ENCODE measurements around the gene C2orf72. TPM values are rescaled to one million over a fixed set of nuclear protein-coding genes. Genes with fewer than 3 reads are reported as not detected.

The C2orf72 gene
- total and polyA plus RNA-seq, 3 donors from 2014 or later = 2.7 to 6.9 (median 5.3) TPM

DNA sequence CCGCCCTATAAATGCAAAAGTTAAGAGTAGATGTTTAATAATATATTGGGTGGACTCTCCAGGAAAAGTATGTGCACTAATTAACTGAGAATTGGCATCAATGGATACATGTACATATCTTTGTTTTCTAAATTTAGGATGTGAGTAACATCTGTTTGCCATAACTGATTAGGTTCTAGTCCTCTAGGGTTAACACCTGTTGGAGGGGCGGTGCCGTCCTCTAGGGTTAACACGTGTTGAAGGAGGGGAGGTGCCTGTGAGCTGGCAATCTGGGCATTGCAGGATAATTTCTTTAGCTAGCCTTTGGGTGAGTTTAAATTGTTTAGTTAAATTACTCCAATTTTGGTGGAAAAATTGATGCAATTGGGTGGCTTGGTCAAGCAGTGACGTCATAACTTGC, 56.6 kb downstream of the C2orf72 start:
- Histone ChIP-seq H3K27me3 (no peaks in the 10 kb centered on the region), H3K36me3 (ENCODE audit: low read depth, missing control alignments) (no peaks in the 10 kb centered on the region), H3K4me1 (no peaks in the 10 kb centered on the region), H3K4me3 (no peak overlapping the region), H3K9me3 (no peaks in the 10 kb centered on the region), H3K27ac (no peak overlapping the region)
- TF ChIP-seq POLR2A (IDR thresholded peaks at IDR 0.05) = no peak
- TF ChIP-seq, protein P1, sequence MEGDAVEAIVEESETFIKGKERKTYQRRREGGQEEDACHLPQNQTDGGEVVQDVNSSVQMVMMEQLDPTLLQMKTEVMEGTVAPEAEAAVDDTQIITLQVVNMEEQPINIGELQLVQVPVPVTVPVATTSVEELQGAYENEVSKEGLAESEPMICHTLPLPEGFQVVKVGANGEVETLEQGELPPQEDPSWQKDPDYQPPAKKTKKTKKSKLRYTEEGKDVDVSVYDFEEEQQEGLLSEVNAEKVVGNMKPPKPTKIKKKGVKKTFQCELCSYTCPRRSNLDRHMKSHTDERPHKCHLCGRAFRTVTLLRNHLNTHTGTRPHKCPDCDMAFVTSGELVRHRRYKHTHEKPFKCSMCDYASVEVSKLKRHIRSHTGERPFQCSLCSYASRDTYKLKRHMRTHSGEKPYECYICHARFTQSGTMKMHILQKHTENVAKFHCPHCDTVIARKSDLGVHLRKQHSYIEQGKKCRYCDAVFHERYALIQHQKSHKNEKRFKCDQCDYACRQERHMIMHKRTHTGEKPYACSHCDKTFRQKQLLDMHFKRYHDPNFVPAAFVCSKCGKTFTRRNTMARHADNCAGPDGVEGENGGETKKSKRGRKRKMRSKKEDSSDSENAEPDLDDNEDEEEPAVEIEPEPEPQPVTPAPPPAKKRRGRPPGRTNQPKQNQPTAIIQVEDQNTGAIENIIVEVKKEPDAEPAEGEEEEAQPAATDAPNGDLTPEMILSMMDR (IDR thresholded peaks at IDR 0.05) = no peak
- DNase-seq = no peak
- 94 to 98% methylated on average over 5 of the region's 5 CpGs for WGBS, 2 donors
- intact Hi-C loops (cut with DNase I; ENCODE audit: low total_unique reads) = no loop called here

- intact Hi-C loops (cut with DNase I; ENCODE audit: low total_unique reads) = no loop called here
- H3K4me3 ChIP-seq = no peak overlapping the region
- TF ChIP-seq POLR2A (IDR thresholded peaks at IDR 0.05) = no peak
- TF ChIP-seq, protein P1 (IDR thresholded peaks at IDR 0.05) = no peak
- no peaks in the 10 kb centered on the region for H3K9me3 ChIP-seq
- no peak overlapping the region for H3K27ac ChIP-seq
- no peaks in the 10 kb centered on the region for H3K36me3 ChIP-seq (ENCODE audit: low read depth, missing control alignments)
- no peaks in the 10 kb centered on the region for H3K27me3 ChIP-seq
- no peak for DNase-seq
- no peaks in the 10 kb centered on the region for H3K4me1 ChIP-seq
- 91 to 93% methylated on average over 4 of the region's 4 CpGs for WGBS, 2 donors
Measured at GRCh38 chr2:231094736-231095346, 57.5 kb downstream of the C2orf72 start.

Other genes starting within 250 kb of the C2orf72 start
- 10 to 100 TPM; 53.7 to 95.7 TPM for gene ITM2C, start 172.6 kb upstream of the C2orf72 start, total RNA-seq
- 57.8 TPM for gene ITM2C, start 172.6 kb upstream of the C2orf72 start, polyA plus RNA-seq (ENCODE audit: insufficient read depth, low read depth, low replicate concordance)
- 10 to 100 TPM; 10.9 to 14.7 TPM for gene GPR55, start 112.3 kb upstream of the C2orf72 start, total RNA-seq
- gene GPR55, start 112.3 kb upstream of the C2orf72 start, polyA plus RNA-seq (ENCODE audit: insufficient read depth, low read depth, low replicate concordance) = 12.3 TPM
- 100 to 1,000 TPM in 1 of 2 donors, 10 to 100 TPM in 1; 18.6 to 127 TPM for gene SPATA3, start 41.4 kb upstream of the C2orf72 start, total RNA-seq
- 211 TPM for gene SPATA3, start 41.4 kb upstream of the C2orf72 start, polyA plus RNA-seq (ENCODE audit: insufficient read depth, low read depth, low replicate concordance)
- gene PSMD1, start 19.3 kb downstream of the C2orf72 start, total RNA-seq = 10 to 100 TPM; 60.8 to 66.8 TPM
- gene PSMD1, start 19.3 kb downstream of the C2orf72 start, polyA plus RNA-seq (ENCODE audit: insufficient read depth, low read depth, low replicate concordance) = 69.6 TPM
- gene HTR2B, start 87.5 kb downstream of the C2orf72 start, total RNA-seq = under 1 TPM; 0.16 to 0.37 TPM
- 0.71 TPM for gene HTR2B, start 87.5 kb downstream of the C2orf72 start, polyA plus RNA-seq (ENCODE audit: insufficient read depth, low read depth, low replicate concordance)
- 10 to 100 TPM; 47.5 to 49.7 TPM for gene ARMC9, start 161.1 kb downstream of the C2orf72 start, total RNA-seq
- gene ARMC9, start 161.1 kb downstream of the C2orf72 start, polyA plus RNA-seq (ENCODE audit: insufficient read depth, low read depth, low replicate concordance) = 35.0 TPM